Endothelial cell of hepatic sinusoid (primary cell): Measurements from ENCODE around the gene ENPP1.

Experiments
- in situ Hi-C: cut with HindIII; loops from 2 replicates; pipeline ENCODE4 v1.10.0; 2017; ENCODE audit warnings: low sequenced_read_pairs

The ENPP1 gene

GRCh38 chr6:131782764-131783163 is 25.1 kb upstream of the ENPP1 start:
- in situ Hi-C loops, result no loop called here

- in situ Hi-C loops, result no loop called here
Observed at GRCh38 chr6:131784561-131784960, 23.3 kb upstream of the ENPP1 start.

GRCh38 chr6:131787079-131787478 is 20.7 kb upstream of the ENPP1 start:
- in situ Hi-C loops, result no loop called here

GRCh38 chr6:131787766-131788712 is 19.8 kb upstream of the ENPP1 start:
- in situ Hi-C loops, result no loop called here

GRCh38 chr6:131789219-131789618 is 18.6 kb upstream of the ENPP1 start:
- in situ Hi-C loops, result no loop called here

GRCh38 chr6:131791476-131791875 is 16.3 kb upstream of the ENPP1 start:
- in situ Hi-C loops, result no loop called here

GRCh38 chr6:131792091-131792496 is 15.7 kb upstream of the ENPP1 start:
- in situ Hi-C loops, result no loop called here

GRCh38 chr6:131795366-131795765 is 12.5 kb upstream of the ENPP1 start:
- in situ Hi-C loops, result no loop called here

- in situ Hi-C loops, result no loop called here
Observed at GRCh38 chr6:131802347-131802746, 5.5 kb upstream of the ENPP1 start.

GRCh38 chr6:131803007-131803769 is 4.6 kb upstream of the ENPP1 start:
- in situ Hi-C loops, result no loop called here

GRCh38 chr6:131804131-131804530 is 3.7 kb upstream of the ENPP1 start:
- in situ Hi-C loops, result no loop called here

GRCh38 chr6:131807321-131807643 is 538 bp upstream of the ENPP1 start:
- in situ Hi-C loops, result no loop called here

GRCh38 chr6:131808460-131809269 is 845 bp downstream of the ENPP1 start:
- in situ Hi-C loops, result no loop called here

GRCh38 chr6:131811500-131811899 is 3.7 kb downstream of the ENPP1 start:
- in situ Hi-C loops, result no loop called here

- in situ Hi-C loops, result no loop called here
Observed at GRCh38 chr6:131813991-131814390, 6.2 kb downstream of the ENPP1 start.

GRCh38 chr6:131816869-131817268 is 9.0 kb downstream of the ENPP1 start:
- in situ Hi-C loops, result loop anchor here (5.0 kb wide), 1 partner anchor 55 kb away; no protein-coding TSS in a partner anchor

- in situ Hi-C loops, result loop anchor here (5.0 kb wide), 1 partner anchor 57 kb away; no protein-coding TSS in a partner anchor
Observed at GRCh38 chr6:131819572-131820124, 11.8 kb downstream of the ENPP1 start.

GRCh38 chr6:131821010-131821807 is 13.4 kb downstream of the ENPP1 start:
- in situ Hi-C loops, result no loop called here

- in situ Hi-C loops, result no loop called here
Observed at GRCh38 chr6:131822119-131822518, 14.3 kb downstream of the ENPP1 start.
